ENCODE measurements around the gene DHX35. TPM values are rescaled to one million over a fixed set of nuclear protein-coding genes. Genes with fewer than 3 reads are reported as not detected.

DHX35 gene
- total and polyA plus RNA-seq, 2 of the 4 experiments (the other 2 are of a cell fraction) = 9.1 to 13.5 TPM

GRCh38 chr20:38962928-38963401 lies 821 bp downstream of the DHX35 start (continued):
- TF ChIP-seq MXI1 (IDR thresholded peaks at IDR 0.05; ENCODE audit: borderline replicate concordance, low read depth, low read length) = no peak

- Histone ChIP-seq H4K91ac (ENCODE audit: insufficient read depth, low read depth, low read length) (no peak overlapping the region), H3K27me3 (ENCODE audit: control insufficient read depth, insufficient read depth, low read length) (no peaks in the 10 kb centered on the region), H3K79me1 (ENCODE audit: low read depth in 1 of 2, low read length in 2 of 2) (peaks cover 31 to 44% of the 10 kb centered on the region in 2 experiments), H3K27ac (ENCODE audit: insufficient read depth, low read length) (no peak overlapping the region), H2BK120ac (ENCODE audit: low read depth, low read length) (no peak overlapping the region), H3K18ac (ENCODE audit: low read depth, low read length) (no peak overlapping the region), H2BK5ac (ENCODE audit: low read depth, low read length, poor library complexity, severe bottlenecking) (no peak overlapping the region), H2BK15ac (ENCODE audit: low read depth, low read length) (no peak overlapping the region), H2BK20ac (ENCODE audit: low read depth, low read length) (no peak overlapping the region), H3K56ac (ENCODE audit: extremely low read depth, insufficient read depth, low read length) (no peak overlapping the region), H2AK5ac (ENCODE audit: low read depth, low read length) (no peak overlapping the region), H3K14ac (replicated peaks; ENCODE audit: low read depth, low read length) (no peak overlapping the region), H2AFZ (replicated peaks; ENCODE audit: low read length, poor library complexity) (no peak overlapping the region), H3K4me2 (ENCODE audit: low read depth, low read length) (no peak overlapping the region), H2AK9ac (replicated peaks; ENCODE audit: low read depth, low read length, poor library complexity) (no peak overlapping the region), H3K9ac (ENCODE audit: low read depth, low read length) (no peak overlapping the region), H3K23ac (ENCODE audit: low read depth, low read length) (no peak overlapping the region), H3K4ac (ENCODE audit: low read depth, low read length) (no peak overlapping the region), H4K5ac (ENCODE audit: low read depth, low read length) (no peak overlapping the region), H3K9me1 (ENCODE audit: insufficient read depth, low read length) (peaks cover 5% of the 10 kb centered on the region; the same call in 1 of the 2 replicates), H3K4me3 (ENCODE audit: insufficient read depth, low read depth, low read length) (no peak overlapping the region), H4K20me1 (ENCODE audit: insufficient read depth, low read length) (no peaks in the 10 kb centered on the region), H3K4me1 (ENCODE audit: control insufficient read depth, insufficient read depth, low read length) (0 out of 2 replicates have a peak, but pooled peaks cover 2% of the 10 kb centered on the region), H3K36me3 (ENCODE audit: control insufficient read depth, insufficient read depth, low read length) (no peaks in the 10 kb centered on the region), H4K8ac (ENCODE audit: low read depth in 2 of 2, low read length in 2 of 2) (no peak overlapping the region), H3K9me3 (ENCODE audit: control insufficient read depth, insufficient read depth, low read length) (no peaks in the 10 kb centered on the region)
- CTCF ChIA-PET = no interaction called here
- no peak for ATAC-seq (ENCODE audit: low read depth)
- BruUV-seq (replicated peaks) = no TSS peak
- intact Hi-C loops (cut with micrococcal nuclease) = no loop called here
- in situ Hi-C loops (cut with MboI; ENCODE audit: low sequenced_read_pairs) = no loop called here
- DNase-seq = no peak
- dilution Hi-C loops (cut with HindIII; ENCODE audit: low sequenced_read_pairs, unreplicated experiment) = no loop called here
- POLR2A ChIA-PET (ENCODE audit: unreplicated experiment) = no interaction called here
- no peak for TF ChIP-seq MXI1 (IDR thresholded peaks at IDR 0.05; ENCODE audit: borderline replicate concordance, low read depth, low read length)
- TF ChIP-seq SMC3 (IDR thresholded peaks at IDR 0.05; ENCODE audit: low read depth, low read length) = no peak
- TF ChIP-seq POLR2A (IDR thresholded peaks at IDR 0.05; ENCODE audit: low read depth, low read length) = no peak
- no peak for TF ChIP-seq MAFK (IDR thresholded peaks at IDR 0.05; ENCODE audit: low read depth, low read length)
- no peak for TF ChIP-seq ELK1 (IDR thresholded peaks at IDR 0.05; ENCODE audit: borderline replicate concordance, low read depth, low read length)
- no peak for TF ChIP-seq CTCF (conservative IDR thresholded peaks at IDR 0.05; ENCODE audit: low read depth, low read length)
- TF ChIP-seq BHLHE40 (IDR thresholded peaks at IDR 0.05; ENCODE audit: low read depth, low read length) = no peak
- no peak for TF ChIP-seq CHD1 (IDR thresholded peaks at IDR 0.05; ENCODE audit: low read depth, low read length)
- TF ChIP-seq RAD21 (IDR thresholded peaks at IDR 0.05; ENCODE audit: low read length) = no peak
- no peak for TF ChIP-seq RCOR1 (IDR thresholded peaks at IDR 0.05; ENCODE audit: insufficient replicate concordance, low read length)
- no peak for TF ChIP-seq FOS (IDR thresholded peaks at IDR 0.05; ENCODE audit: low read depth, low read length)
- TF ChIP-seq MAZ (IDR thresholded peaks at IDR 0.05; ENCODE audit: borderline replicate concordance, low read depth, low read length) = no peak
- TF ChIP-seq CEBPB (IDR thresholded peaks at IDR 0.05; ENCODE audit: low read depth, low read length) = no peak
- TF ChIP-seq USF2 (IDR thresholded peaks at IDR 0.05; ENCODE audit: low read depth, low read length) = no peak
- TF ChIP-seq RFX5 (IDR thresholded peaks at IDR 0.05; ENCODE audit: low read depth, low read length) = no peak
Measured at GRCh38 chr20:38963745-38964144, 1.6 kb downstream of the DHX35 start.

All from IMR-90 (cell line).